ENCODE data around the gene VRK1.

The VRK1 gene

GRCh38 chr14:96790186-96790585 lies 7.0 kb upstream of the VRK1 start:
- DNase-seq (ENCODE audit: extremely low spot score, insufficient read length, low read depth) = no peak
- no peak for FAIRE-seq

- no peak for FAIRE-seq
Observed at GRCh38 chr14:96790706-96791105, 6.5 kb upstream of the VRK1 start.

GRCh38 chr14:96792003-96792402 lies 5.2 kb upstream of the VRK1 start:
- FAIRE-seq (no peak), DNase-seq (ENCODE audit: extremely low spot score, insufficient read length, low read depth) (no peak)

More at GRCh38 chr14:96790706-96791105, 6.5 kb upstream of the VRK1 start:
- no peak for DNase-seq (ENCODE audit: extremely low spot score, insufficient read length, low read depth)

GRCh38 chr14:96792591-96792990 lies 4.6 kb upstream of the VRK1 start:
- no peak for DNase-seq (ENCODE audit: extremely low spot score, insufficient read length, low read depth)
- FAIRE-seq = no peak

GRCh38 chr14:96793547-96793946 lies 3.6 kb upstream of the VRK1 start:
- FAIRE-seq (no peak), DNase-seq (ENCODE audit: extremely low spot score, insufficient read length, low read depth) (no peak)

- DNase-seq (ENCODE audit: extremely low spot score, insufficient read length, low read depth) (no peak), FAIRE-seq (no peak)
Observed at GRCh38 chr14:96795109-96795828, 1.9 kb upstream of the VRK1 start.

GRCh38 chr14:96797582-96798349 lies 584 bp downstream of the VRK1 start:
- peak; percentile 44 for FAIRE-seq

GRCh38 chr14:96798956-96799355 lies 1.8 kb downstream of the VRK1 start:
- no peak for FAIRE-seq

More at GRCh38 chr14:96797582-96798349, 584 bp downstream of the VRK1 start:
- no peak for DNase-seq (ENCODE audit: extremely low spot score, insufficient read length, low read depth)

GRCh38 chr14:96799489-96800054 lies 2.4 kb downstream of the VRK1 start:
- FAIRE-seq = no peak
- no peak for DNase-seq (ENCODE audit: extremely low spot score, insufficient read length, low read depth)

More at GRCh38 chr14:96798956-96799355, 1.8 kb downstream of the VRK1 start:
- DNase-seq (ENCODE audit: extremely low spot score, insufficient read length, low read depth) = no peak

GRCh38 chr14:96801931-96802330 lies 4.7 kb downstream of the VRK1 start:
- DNase-seq (ENCODE audit: extremely low spot score, insufficient read length, low read depth) (no peak), FAIRE-seq (no peak)

- FAIRE-seq (no peak), DNase-seq (ENCODE audit: extremely low spot score, insufficient read length, low read depth) (no peak)
Observed at GRCh38 chr14:96802963-96803362, 5.8 kb downstream of the VRK1 start.

GRCh38 chr14:96803958-96804357 lies 6.8 kb downstream of the VRK1 start:
- peak; percentile 12 for FAIRE-seq
- DNase-seq (ENCODE audit: extremely low spot score, insufficient read length, low read depth) = no peak

GRCh38 chr14:96804895-96805294 lies 7.7 kb downstream of the VRK1 start:
- FAIRE-seq = no peak
- no peak for DNase-seq (ENCODE audit: extremely low spot score, insufficient read length, low read depth)

- no peak for FAIRE-seq
- DNase-seq (ENCODE audit: extremely low spot score, insufficient read length, low read depth) = no peak
Observed at GRCh38 chr14:96805956-96806355, 8.8 kb downstream of the VRK1 start.

- DNase-seq (ENCODE audit: extremely low spot score, insufficient read length, low read depth) = no peak
Observed at GRCh38 chr14:96806836-96807235, 9.7 kb downstream of the VRK1 start.

GRCh38 chr14:96808619-96809406 lies 11.6 kb downstream of the VRK1 start:
- DNase-seq (ENCODE audit: extremely low spot score, insufficient read length, low read depth) (no peak), FAIRE-seq (no peak)

More at GRCh38 chr14:96806836-96807235, 9.7 kb downstream of the VRK1 start:
- FAIRE-seq = no peak

- DNase-seq (ENCODE audit: extremely low spot score, insufficient read length, low read depth) (no peak), FAIRE-seq (no peak)
Observed at GRCh38 chr14:96811265-96811664, 14.1 kb downstream of the VRK1 start.

GRCh38 chr14:96811985-96812667 lies 14.9 kb downstream of the VRK1 start:
- DNase-seq (ENCODE audit: extremely low spot score, insufficient read length, low read depth) = no peak
- FAIRE-seq = no peak

GRCh38 chr14:96816281-96816680 lies 19.1 kb downstream of the VRK1 start:
- no peak for DNase-seq (ENCODE audit: extremely low spot score, insufficient read length, low read depth)
- FAIRE-seq = no peak

Measured in GM18507 (cell line).